Muscle layer of colon (tissue), 2 donors: ENCODE data around the gene GRID1.

Source experiments
- H3K27ac ChIP-seq: one replicate; pipeline ENCODE4 v1.7.0; 2013; ENCODE audit warnings: low read depth, mild to moderate bottlenecking, low read length, moderate library complexity
- H3K27me3 ChIP-seq, 2 donors: one replicate each; pipeline ENCODE4 v1.7.0; 2013; ENCODE audit warnings: low read length in 2 of 2, mild to moderate bottlenecking in 2 of 2; ENCODE audit not compliant: insufficient read depth in 2 of 2, control insufficient read depth in 1 of 2
- H3K36me3 ChIP-seq: one replicate; pipeline ENCODE4 v1.7.0; 2013; ENCODE audit warnings: mild to moderate bottlenecking, low read length; ENCODE audit not compliant: insufficient read depth
- H3K4me1 ChIP-seq: one replicate; pipeline ENCODE4 v1.7.0; 2013; ENCODE audit warnings: mild to moderate bottlenecking, low read length; ENCODE audit not compliant: insufficient read depth
- H3K4me3 ChIP-seq, 2 donors: one replicate each; pipeline ENCODE4 v1.7.0; 2013; ENCODE audit warnings: low read length in 2 of 2, low read depth in 1 of 2, mild to moderate bottlenecking in 1 of 2, moderate library complexity in 1 of 2
- H3K9ac ChIP-seq: one replicate; pipeline ENCODE4 v1.7.0; 2013; ENCODE audit warnings: low read length
- H3K9me3 ChIP-seq: one replicate; pipeline ENCODE4 v1.7.0; 2013; ENCODE audit warnings: mild to moderate bottlenecking, low read length
- donor health status: abdominal sarcoma.
- donor health status: Adenocarcinoma of cecum.

Gene GRID1

DNA sequence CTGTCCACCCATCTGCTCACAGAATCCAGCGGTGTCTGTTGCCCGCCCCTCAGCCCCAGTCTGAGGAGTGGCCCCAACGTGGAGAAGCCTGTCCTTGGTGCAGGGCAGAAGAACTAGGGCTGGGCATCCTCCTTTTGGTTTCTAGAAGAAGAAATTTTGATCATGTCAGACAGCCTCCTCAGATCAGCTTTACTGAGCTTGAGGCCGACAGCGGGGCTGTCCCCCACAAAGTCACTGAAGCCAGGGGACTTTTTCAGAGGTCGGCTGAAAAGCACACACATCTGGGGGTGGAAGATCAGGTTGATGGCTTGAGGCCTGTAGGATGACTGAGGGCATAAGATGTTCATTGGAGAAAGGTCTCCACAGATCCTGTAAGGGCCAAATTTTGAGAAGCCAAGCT, 767.9 kb downstream of the GRID1 start:
- Histone ChIP-seq H3K4me1 (no peaks in the 10 kb centered on the region), H3K9ac (no peak overlapping the region), H3K4me3 (no peak overlapping the region), H3K36me3 (no peaks in the 10 kb centered on the region), H3K9me3 (no peaks in the 10 kb centered on the region), H3K27me3 (no peaks in the 10 kb centered on the region), H3K27ac (no peak overlapping the region)

DNA sequence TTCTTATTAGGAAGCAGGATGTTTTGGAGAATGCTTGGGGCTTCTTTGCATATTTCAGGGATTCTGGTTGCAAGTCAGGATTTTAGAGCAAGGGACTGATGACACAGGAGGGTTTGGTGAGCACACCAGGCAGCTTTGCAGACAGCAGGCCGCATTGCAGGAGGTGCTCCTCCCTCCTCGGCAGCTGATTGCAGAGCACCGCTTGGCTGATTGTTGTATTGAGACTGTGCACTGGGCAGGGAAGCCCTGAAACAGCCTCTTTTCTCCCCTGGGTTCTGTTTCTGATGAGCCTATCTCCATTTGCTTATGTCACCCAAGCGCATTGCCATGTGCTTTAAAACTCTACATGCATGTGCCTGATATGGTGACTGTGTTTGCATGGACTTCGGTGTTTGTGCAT, 769.6 kb downstream of the GRID1 start:
- H3K4me1 ChIP-seq, result no peaks in the 10 kb centered on the region
- H3K27ac ChIP-seq, result no peak overlapping the region
- no peak overlapping the region for H3K4me3 ChIP-seq
- no peak overlapping the region for H3K9ac ChIP-seq
- no peaks in the 10 kb centered on the region for H3K27me3 ChIP-seq
- H3K9me3 ChIP-seq, result no peaks in the 10 kb centered on the region
- H3K36me3 ChIP-seq, result no peaks in the 10 kb centered on the region

- no peak overlapping the region for H3K4me3 ChIP-seq
- no peak overlapping the region for H3K27ac ChIP-seq
- no peaks in the 10 kb centered on the region for H3K27me3 ChIP-seq
- no peaks in the 10 kb centered on the region for H3K4me1 ChIP-seq
- H3K36me3 ChIP-seq, result no peaks in the 10 kb centered on the region
- no peaks in the 10 kb centered on the region for H3K9me3 ChIP-seq
- no peak overlapping the region for H3K9ac ChIP-seq
These were observed 770.2 kb downstream of the GRID1 start for GRCh38 chr10:85596389-85596788.

DNA sequence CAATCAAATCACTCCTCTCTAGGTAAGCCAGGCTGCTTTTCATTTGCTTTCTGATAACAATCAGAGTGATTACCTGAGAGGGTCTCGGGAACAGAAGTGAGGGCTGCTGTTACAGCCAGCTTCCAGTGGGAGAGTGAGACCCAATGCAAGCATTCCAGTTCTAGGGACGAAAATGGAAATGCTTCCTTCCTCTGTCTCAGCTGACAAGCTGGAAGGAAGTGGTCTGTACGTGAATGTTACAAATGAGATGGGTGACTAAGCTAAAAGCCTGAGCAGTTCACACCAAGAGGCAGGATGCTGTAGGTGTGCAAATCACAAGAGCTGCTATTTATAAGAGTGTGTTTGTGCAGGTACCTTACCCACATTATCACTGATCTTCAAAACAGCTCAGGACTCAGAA, 772.4 kb downstream of the GRID1 start:
- no peak overlapping the region for H3K4me3 ChIP-seq
- no peaks in the 10 kb centered on the region for H3K36me3 ChIP-seq
- H3K27me3 ChIP-seq, result no peaks in the 10 kb centered on the region
- H3K9me3 ChIP-seq, result no peaks in the 10 kb centered on the region
- H3K9ac ChIP-seq, result no peak overlapping the region
- no peaks in the 10 kb centered on the region for H3K4me1 ChIP-seq
- no peak overlapping the region for H3K27ac ChIP-seq

DNA sequence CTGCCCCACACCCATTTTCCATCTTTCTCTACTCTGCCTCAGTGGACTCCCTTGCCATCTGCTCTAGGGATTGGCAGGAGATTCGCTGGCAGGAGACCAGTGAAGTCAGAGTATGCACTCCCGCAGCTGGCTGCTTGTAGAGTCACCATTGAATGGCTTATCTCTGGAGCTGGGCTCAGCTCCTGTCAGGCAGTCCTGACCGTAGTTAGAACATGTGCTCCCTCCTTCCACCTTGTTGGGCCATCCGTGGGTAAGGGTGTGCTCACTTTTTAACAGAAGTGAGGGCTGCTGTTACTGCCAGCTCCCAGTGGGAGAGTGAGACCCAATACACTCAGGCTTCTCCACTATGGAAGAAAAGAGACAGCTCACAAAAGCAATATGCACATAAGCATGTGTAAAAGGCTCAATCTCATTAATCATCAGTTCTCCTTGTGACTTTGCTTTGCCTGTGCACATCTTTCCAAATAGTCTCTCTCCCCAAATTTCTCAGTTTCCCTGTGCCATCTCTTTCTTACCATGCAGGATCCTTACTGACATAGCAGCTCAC, 773.3 kb downstream of the GRID1 start:
- H3K9me3 ChIP-seq, result no peaks in the 10 kb centered on the region
- H3K9ac ChIP-seq, result no peak overlapping the region
- H3K4me1 ChIP-seq, result no peaks in the 10 kb centered on the region
- H3K36me3 ChIP-seq, result no peaks in the 10 kb centered on the region
- H3K27ac ChIP-seq, result no peak overlapping the region
- no peak overlapping the region for H3K4me3 ChIP-seq
- H3K27me3 ChIP-seq, result no peaks in the 10 kb centered on the region

- no peak overlapping the region for H3K27ac ChIP-seq
- H3K4me3 ChIP-seq, result no peak overlapping the region
- H3K9ac ChIP-seq, result no peak overlapping the region
- no peaks in the 10 kb centered on the region for H3K4me1 ChIP-seq
- no peaks in the 10 kb centered on the region for H3K27me3 ChIP-seq
- H3K36me3 ChIP-seq, result no peaks in the 10 kb centered on the region
- H3K9me3 ChIP-seq, result no peaks in the 10 kb centered on the region
These were observed 785.2 kb downstream of the GRID1 start for GRCh38 chr10:85581371-85581770.

GRCh38 chr10:85580585-85580984, 786.0 kb downstream of the GRID1 start:
- Histone ChIP-seq H3K27me3 (no peaks in the 10 kb centered on the region), H3K4me1 (no peaks in the 10 kb centered on the region), H3K9ac (no peak overlapping the region), H3K4me3 (no peak overlapping the region), H3K27ac (no peak overlapping the region), H3K36me3 (no peaks in the 10 kb centered on the region), H3K9me3 (no peaks in the 10 kb centered on the region)

GRCh38 chr10:85578860-85579259, 787.7 kb downstream of the GRID1 start:
- Histone ChIP-seq H3K9ac (no peak overlapping the region), H3K4me3 (no peak overlapping the region), H3K36me3 (no peaks in the 10 kb centered on the region), H3K27me3 (no peaks in the 10 kb centered on the region), H3K27ac (no peak overlapping the region), H3K9me3 (no peaks in the 10 kb centered on the region), H3K4me1 (no peaks in the 10 kb centered on the region)

DNA sequence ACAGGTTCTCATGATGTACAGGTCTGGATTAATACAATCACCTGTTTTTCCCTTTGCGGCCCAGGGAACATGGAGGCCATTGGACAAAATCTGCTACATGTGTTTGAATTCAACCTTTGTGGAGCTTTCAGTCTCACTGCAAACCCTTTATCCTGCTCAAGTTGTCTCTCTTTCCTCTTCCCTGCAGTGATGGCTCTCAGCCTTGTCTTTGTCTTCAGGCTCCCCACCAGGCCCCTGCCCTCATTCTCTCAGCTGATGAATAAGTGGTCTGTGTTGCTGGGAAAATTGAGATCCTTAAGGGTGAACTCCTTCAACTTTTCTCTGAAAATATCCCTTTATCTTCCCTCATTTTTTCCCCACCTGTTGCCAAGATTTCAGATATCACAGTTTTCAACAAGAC, 791.2 kb downstream of the GRID1 start:
- no peaks in the 10 kb centered on the region for H3K9me3 ChIP-seq
- no peaks in the 10 kb centered on the region for H3K4me1 ChIP-seq

GRCh38 chr10:85570871-85571270, 795.7 kb downstream of the GRID1 start:
- Histone ChIP-seq H3K27ac (no peak overlapping the region), H3K27me3 (no peaks in the 10 kb centered on the region), H3K4me1 (no peaks in the 10 kb centered on the region), H3K9ac (no peak overlapping the region), H3K36me3 (no peaks in the 10 kb centered on the region), H3K4me3 (no peak overlapping the region), H3K9me3 (no peaks in the 10 kb centered on the region)

More for the DNA sequence above, 791.2 kb downstream of the GRID1 start:
- H3K9ac ChIP-seq, result no peak overlapping the region
- no peak overlapping the region for H3K4me3 ChIP-seq
- no peak overlapping the region for H3K27ac ChIP-seq
- no peaks in the 10 kb centered on the region for H3K36me3 ChIP-seq
- no peaks in the 10 kb centered on the region for H3K27me3 ChIP-seq

DNA sequence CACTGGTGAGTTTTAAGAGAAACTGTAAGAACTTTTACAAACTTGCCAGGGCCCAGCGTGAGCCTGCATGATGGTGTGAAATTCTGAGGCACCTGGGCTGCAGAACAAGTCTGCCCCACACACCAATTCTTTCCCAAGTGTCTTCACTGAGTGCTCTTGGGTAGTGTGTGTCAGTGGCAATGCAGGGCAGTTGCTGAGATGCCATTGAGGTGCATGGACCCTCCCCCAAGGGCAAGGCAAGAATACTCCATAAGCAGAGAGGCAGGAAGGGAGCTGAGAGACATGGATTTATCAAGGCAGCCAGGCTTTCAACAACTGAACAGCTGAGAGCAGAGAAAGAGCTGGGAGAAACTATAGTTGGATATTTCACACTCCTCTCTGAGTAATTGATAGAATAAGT, 801.2 kb downstream of the GRID1 start:
- Histone ChIP-seq H3K27me3 (no peaks in the 10 kb centered on the region), H3K9me3 (no peaks in the 10 kb centered on the region), H3K9ac (no peak overlapping the region), H3K4me3 (no peak overlapping the region), H3K27ac (no peak overlapping the region), H3K4me1 (no peaks in the 10 kb centered on the region), H3K36me3 (no peaks in the 10 kb centered on the region)

DNA sequence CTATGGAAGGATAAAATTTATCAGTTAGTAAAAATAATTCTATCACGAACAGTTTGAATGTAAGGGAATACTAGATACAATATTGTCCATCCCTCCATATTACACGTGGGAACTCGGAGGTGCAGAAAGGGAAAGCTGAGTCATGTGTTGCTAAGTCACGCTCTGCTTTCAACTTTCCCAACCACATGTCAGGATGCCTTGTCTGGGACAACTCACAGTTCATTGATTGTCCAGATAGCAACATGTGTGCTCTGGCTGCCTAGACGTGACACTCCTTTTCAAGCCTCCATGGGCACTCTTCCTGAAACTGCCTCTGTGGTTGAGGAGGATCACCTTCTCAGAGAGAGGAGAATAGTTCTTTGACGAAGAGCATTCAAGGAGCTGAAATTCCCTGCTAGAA, 808.1 kb downstream of the GRID1 start:
- no peaks in the 10 kb centered on the region for H3K36me3 ChIP-seq
- no peaks in the 10 kb centered on the region for H3K9me3 ChIP-seq
- H3K27ac ChIP-seq, result no peak overlapping the region
- H3K4me3 ChIP-seq, result no peak overlapping the region
- H3K4me1 ChIP-seq, result no peaks in the 10 kb centered on the region
- H3K27me3 ChIP-seq, result no peaks in the 10 kb centered on the region
- H3K9ac ChIP-seq, result no peak overlapping the region
